MM.1S (cell line): ENCODE data around the gene ANKS6.

ENCODE experiments used
- DNase-seq: peaks from one replicate; pipeline ENCODE4 v3.0.0-alpha.2; 2015
- H2AFZ ChIP-seq: fragments of 300-600 bp; sonication (generic); 2 replicates; pipeline ENCODE4 v1.6.0; 2016; ENCODE audit warnings: antibody characterized with exemption, low read length
- H3F3A ChIP-seq: fragments of 300-600 bp; sonication (generic); 2 replicates; pipeline ENCODE4 v1.6.1; 2016; ENCODE audit warnings: mild to moderate bottlenecking, antibody characterized with exemption, low read length, moderate library complexity, mixed read lengths; ENCODE audit not compliant: insufficient read depth
- H3K27ac ChIP-seq: fragments of 300-600 bp; sonication (generic); 2 replicates; pipeline ENCODE4 v1.5.1; 2016; ENCODE audit warnings: mild to moderate bottlenecking, low read length
- H3K27me3 ChIP-seq: fragments of 300-600 bp; sonication (generic); replicated peaks from 2 replicates; pipeline ENCODE4 v1.6.0; 2016; ENCODE audit warnings: low read length; ENCODE audit not compliant: insufficient read depth
- H3K36me3 ChIP-seq: fragments of 300-600 bp; sonication (generic); replicated peaks from 2 replicates; pipeline ENCODE4 v1.6.1; 2016; ENCODE audit warnings: mild to moderate bottlenecking, low read length, mixed read lengths; ENCODE audit not compliant: insufficient read depth
- H3K4me1 ChIP-seq: fragments of 300-600 bp; sonication (generic); 2 replicates; pipeline ENCODE4 v1.6.1; 2016; ENCODE audit warnings: low read length, mixed read lengths
- H3K4me2 ChIP-seq: fragments of 300-600 bp; sonication (generic); 2 replicates; pipeline ENCODE4 v1.6.0; 2016; ENCODE audit warnings: low read depth, low read length
- H3K4me3 ChIP-seq: fragments of 300-600 bp; sonication (generic); 2 replicates; pipeline ENCODE4 v1.5.1; 2016; ENCODE audit warnings: low read length, mixed read lengths
- H3K79me2 ChIP-seq: fragments of 300-600 bp; sonication (generic); 2 replicates; pipeline ENCODE4 v1.6.1; 2016; ENCODE audit warnings: mixed run types, low read length, mixed read lengths
- H3K9ac ChIP-seq: fragments of 300-600 bp; sonication (generic); 2 replicates; pipeline ENCODE4 v1.6.1; 2016; ENCODE audit warnings: low read length, mixed read lengths
- H3K9me2 ChIP-seq: fragments of 300-600 bp; sonication (generic); replicated peaks from 2 replicates; pipeline ENCODE4 v1.6.1; 2016; ENCODE audit warnings: mild to moderate bottlenecking, low read length, mixed read lengths; ENCODE audit not compliant: insufficient read depth
- H3K9me3 ChIP-seq: fragments of 300-600 bp; sonication (generic); replicated peaks from 2 replicates; pipeline ENCODE4 v1.6.1; 2016; ENCODE audit warnings: mild to moderate bottlenecking, low read length, mixed read lengths; ENCODE audit not compliant: insufficient read depth
- H4K20me1 ChIP-seq: fragments of 300-600 bp; sonication (generic); 2 replicates; pipeline ENCODE4 v1.6.1; 2016; ENCODE audit warnings: mild to moderate bottlenecking, low read length, moderate library complexity, mixed read lengths; ENCODE audit not compliant: insufficient read depth
- CTCF ChIP-seq: fragments of 300-600 bp; sonication (generic); IDR thresholded peaks from 2 replicates; pipeline ENCODE4 v1.5.1; 2016; ENCODE audit warnings: antibody characterized with exemption, low read length, mixed read lengths
- EZH2 ChIP-seq: fragments of 300-600 bp; sonication (generic); optimal IDR thresholded peaks from 2 replicates; pipeline ENCODE3; 2017; ENCODE audit warnings: low read depth, mild to moderate bottlenecking, antibody characterized with exemption, low read length, mixed read lengths
- EZH2phosphoT487 ChIP-seq: fragments of 300-600 bp; sonication (generic); IDR thresholded peaks from 2 replicates; pipeline ENCODE4 v1.6.1; 2018; ENCODE audit warnings: antibody characterized with exemption, low read length

ANKS6 gene

GRCh38 chr9:98740226-98740881, 56.0 kb downstream of the ANKS6 start:
- Histone ChIP-seq H3K9ac (no peak overlapping the region), H3K9me3 (no peaks in the 10 kb centered on the region), H3K4me1 (no peaks in the 10 kb centered on the region), H3K36me3 (no peaks in the 10 kb centered on the region), H3K4me2 (no peak overlapping the region), H3K27me3 (no peaks in the 10 kb centered on the region), H3F3A (no peaks in the 10 kb centered on the region), H2AFZ (no peak overlapping the region), H3K4me3 (no peak overlapping the region), H3K79me2 (no peaks in the 10 kb centered on the region), H3K27ac (no peak overlapping the region), H3K9me2 (no peaks in the 10 kb centered on the region), H4K20me1 (no peaks in the 10 kb centered on the region)
- no peak for DNase-seq
- TF ChIP-seq EZH2phosphoT487 (no peak), CTCF (no peak), EZH2 (no peak)

- Histone ChIP-seq H4K20me1 (no peaks in the 10 kb centered on the region), H3F3A (no peaks in the 10 kb centered on the region), H3K79me2 (no peaks in the 10 kb centered on the region), H3K4me3 (no peak overlapping the region), H3K9me2 (no peaks in the 10 kb centered on the region), H3K27me3 (no peaks in the 10 kb centered on the region), H3K4me1 (no peaks in the 10 kb centered on the region), H3K27ac (no peak overlapping the region), H3K4me2 (no peak overlapping the region), H3K9ac (no peak overlapping the region), H3K36me3 (no peaks in the 10 kb centered on the region), H2AFZ (no peak overlapping the region), H3K9me3 (no peaks in the 10 kb centered on the region)
- DNase-seq: no peak
- TF ChIP-seq CTCF (no peak), EZH2phosphoT487 (no peak), EZH2 (no peak)
These were observed 57.6 kb downstream of the ANKS6 start for GRCh38 chr9:98738741-98739140.

- no peak overlapping the region for H2AFZ ChIP-seq
- no peak overlapping the region for H3K9ac ChIP-seq
- no peak overlapping the region for H3K27ac ChIP-seq
- no peaks in the 10 kb centered on the region for H3F3A ChIP-seq
- H4K20me1 ChIP-seq: no peaks in the 10 kb centered on the region
- no peak for DNase-seq
- no peaks in the 10 kb centered on the region for H3K36me3 ChIP-seq
- H3K4me1 ChIP-seq: no peaks in the 10 kb centered on the region
- H3K79me2 ChIP-seq: no peaks in the 10 kb centered on the region
- no peak overlapping the region for H3K4me2 ChIP-seq
- no peak overlapping the region for H3K4me3 ChIP-seq
- TF ChIP-seq CTCF (no peak), EZH2 (no peak), EZH2phosphoT487 (no peak)
- H3K9me3 ChIP-seq: no peaks in the 10 kb centered on the region
- H3K27me3 ChIP-seq: no peaks in the 10 kb centered on the region
- no peaks in the 10 kb centered on the region for H3K9me2 ChIP-seq
These were observed 60.1 kb downstream of the ANKS6 start for GRCh38 chr9:98736226-98736625.
